Stimulated activated CD8-positive, alpha-beta memory T cell treated with anti-CD3 and anti-CD28 coated beads, Interleukin-12 subunit alpha, Interleukin-12 subunit beta, amount 100 ng/mL, for 4 hours (primary cell): Measurements from ENCODE around the gene PRDM11.
"Not testable (repeated sequence)": the region's sequence is repeated elsewhere in the genome, so short reads cannot be mapped to it uniquely, and the experiment has no call there.

Source experiments
- DNase-seq: peaks from one replicate; pipeline ENCODE4 v3.0.0-alpha.2; 2020; ENCODE audit warnings: low read depth

PRDM11 gene

DNA sequence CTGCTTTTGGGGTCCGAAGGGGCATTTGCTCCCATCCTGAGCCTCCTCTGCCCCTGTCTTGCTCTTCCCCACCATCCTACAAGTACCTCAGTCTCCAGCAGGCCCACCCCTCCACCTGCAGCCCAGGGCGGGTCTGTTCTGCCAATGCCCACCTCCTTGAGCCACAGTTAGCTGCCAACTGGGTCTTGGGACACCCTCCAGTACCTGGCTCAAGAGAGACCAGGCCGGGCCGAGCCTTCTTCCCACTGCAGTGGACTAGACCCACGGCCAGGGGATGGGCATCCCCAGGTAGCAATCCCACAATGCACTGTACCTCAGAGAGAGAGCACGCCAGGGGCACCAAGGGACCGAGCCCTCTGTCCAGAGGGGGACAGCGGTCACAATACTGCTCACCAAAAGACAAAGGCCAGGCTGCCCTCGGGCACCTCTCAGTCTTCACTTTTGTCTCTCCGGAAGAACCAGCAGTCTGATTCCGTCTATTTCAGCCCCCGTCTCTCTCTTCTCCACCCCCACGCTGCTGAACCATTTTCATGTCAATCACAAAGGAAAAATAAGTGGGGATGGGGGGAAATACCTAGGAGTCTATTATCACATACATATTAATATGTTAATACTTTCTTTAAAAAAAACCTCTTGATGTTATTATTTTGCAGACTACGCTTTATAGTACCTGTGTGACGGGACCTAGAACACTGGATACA lies 88.0 kb downstream of the PRDM11 start:
- DNase-seq: no peak

- DNase-seq: no peak
Measured at GRCh38 chr11:45237711-45238315, 91.4 kb downstream of the PRDM11 start.

GRCh38 chr11:45238724-45239123 lies 92.3 kb downstream of the PRDM11 start:
- no peak for DNase-seq

GRCh38 chr11:45239733-45240132 lies 93.3 kb downstream of the PRDM11 start:
- DNase-seq: no peak

- no peak for DNase-seq
Measured at GRCh38 chr11:45243967-45244366, 97.5 kb downstream of the PRDM11 start.

DNA sequence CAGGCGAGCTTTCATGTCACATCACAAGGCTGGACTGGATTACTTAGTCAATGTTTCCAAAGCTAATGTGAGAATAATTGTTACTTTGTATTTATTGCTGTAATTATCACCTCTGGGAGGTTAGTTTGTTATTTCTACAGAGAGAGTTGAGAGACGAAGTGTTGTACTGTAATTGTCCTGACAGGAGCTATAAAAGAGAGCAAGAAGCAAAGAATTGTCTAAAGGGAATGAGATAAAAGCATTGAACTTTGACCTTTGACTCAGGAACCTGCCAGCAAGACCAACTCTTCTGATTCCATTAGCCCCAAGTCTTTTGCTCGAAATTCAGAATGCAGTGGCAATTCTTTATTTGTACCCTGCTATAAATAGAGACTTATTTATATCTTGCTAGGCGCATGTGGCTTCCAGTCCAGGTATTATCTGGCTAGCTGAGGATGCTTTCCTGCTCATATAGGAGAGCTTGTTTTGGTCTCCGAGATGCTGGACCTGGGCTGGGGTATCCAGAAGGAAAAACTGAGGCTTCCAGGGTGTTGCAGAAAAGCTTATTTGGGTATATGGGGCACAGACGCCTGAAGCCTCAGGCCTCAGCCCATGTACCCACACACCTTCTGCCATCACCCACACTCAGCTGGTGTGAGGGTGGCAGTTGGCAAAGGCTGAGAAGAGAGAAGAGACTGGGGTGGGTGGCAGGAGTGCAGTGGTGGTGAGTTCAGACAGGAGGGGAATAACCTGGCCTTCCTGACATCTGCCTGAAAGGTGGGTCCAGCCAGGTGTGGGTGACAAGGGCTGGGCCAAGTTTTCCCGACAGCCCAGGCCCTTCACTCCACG lies 99.0 kb downstream of the PRDM11 start:
- no peak for DNase-seq

GRCh38 chr11:45246241-45246640 lies 99.8 kb downstream of the PRDM11 start:
- no peak for DNase-seq

DNA sequence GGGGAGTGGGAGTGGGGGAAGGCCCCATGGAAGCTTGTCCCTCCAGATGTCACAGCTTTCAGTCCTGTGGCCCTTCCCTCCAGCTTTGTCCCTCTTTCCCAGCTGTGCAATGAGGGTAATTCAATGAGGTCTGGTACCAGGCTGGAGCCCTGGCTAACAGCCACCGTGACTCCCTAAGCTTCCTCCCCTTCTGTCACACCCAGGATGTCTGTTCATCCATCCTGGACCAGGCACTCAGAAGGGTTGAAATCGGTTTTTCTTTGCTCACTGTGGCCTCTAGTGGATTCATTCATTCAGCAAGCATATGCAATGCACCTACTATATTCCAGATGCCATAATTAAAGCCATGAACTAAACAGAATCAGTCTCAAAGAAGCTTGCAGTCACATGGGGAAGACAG lies 101.0 kb downstream of the PRDM11 start:
- no peak for DNase-seq

GRCh38 chr11:45248501-45249011 lies 102.1 kb downstream of the PRDM11 start:
- no peak for DNase-seq

GRCh38 chr11:45249372-45249771 lies 102.9 kb downstream of the PRDM11 start:
- not testable (repeated sequence) for DNase-seq

DNA sequence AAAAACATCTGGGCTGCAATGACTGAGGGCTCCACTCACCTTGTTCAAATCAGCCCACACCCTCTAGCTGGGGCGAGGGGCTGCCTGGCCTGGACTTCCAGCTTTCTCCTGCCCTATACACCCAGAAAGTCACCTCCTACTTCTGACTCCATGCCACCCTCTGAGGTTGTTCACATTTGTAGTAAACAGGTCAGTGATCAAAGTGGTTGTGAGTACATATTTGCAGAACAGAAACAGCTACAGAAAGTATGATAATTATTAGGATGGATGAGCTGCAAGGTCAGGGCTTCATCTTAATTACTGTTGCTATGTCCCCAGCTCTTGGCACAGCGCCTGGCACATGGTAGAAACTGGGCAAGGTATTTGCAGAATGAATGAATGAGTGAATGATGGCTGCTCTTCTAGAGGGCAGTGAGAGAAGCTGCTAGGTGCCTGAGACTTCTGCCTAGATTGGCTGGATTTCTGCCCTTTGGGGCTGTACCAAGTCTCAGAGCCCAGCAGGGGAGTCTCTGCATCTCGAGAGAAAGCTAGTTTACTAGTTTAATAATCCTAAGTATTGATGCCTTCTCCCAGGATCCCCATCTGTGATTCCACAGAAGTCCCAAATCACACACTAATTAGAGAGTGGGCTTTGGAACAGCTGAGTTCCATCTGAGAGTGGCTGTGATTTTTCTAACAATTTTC lies 103.7 kb downstream of the PRDM11 start:
- no peak for DNase-seq

- no peak for DNase-seq
Measured at GRCh38 chr11:45252134-45252856, 105.9 kb downstream of the PRDM11 start.

DNA sequence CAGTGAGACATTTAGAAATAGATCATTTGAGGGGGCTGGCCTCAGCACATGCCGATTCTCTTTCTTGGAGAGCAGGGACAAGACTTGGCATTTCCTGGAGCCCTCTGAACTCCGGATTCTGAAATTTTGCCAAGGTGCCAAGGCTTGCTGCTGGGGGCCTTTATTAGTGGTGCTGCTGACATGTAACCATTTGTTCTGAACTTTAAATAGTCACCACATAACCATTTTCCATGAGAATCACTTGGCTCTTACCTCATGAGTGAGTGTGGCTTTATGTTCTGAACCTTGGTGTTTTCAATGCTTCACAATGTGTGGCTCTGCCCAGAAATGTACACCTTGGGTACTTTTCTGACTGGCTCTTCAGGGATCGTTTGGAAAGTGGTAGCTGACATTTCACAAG lies 106.4 kb downstream of the PRDM11 start:
- DNase-seq: no peak

GRCh38 chr11:45253640-45254039 lies 107.2 kb downstream of the PRDM11 start:
- DNase-seq: no peak

GRCh38 chr11:45254070-45254469 lies 107.6 kb downstream of the PRDM11 start:
- DNase-seq: no peak

DNA sequence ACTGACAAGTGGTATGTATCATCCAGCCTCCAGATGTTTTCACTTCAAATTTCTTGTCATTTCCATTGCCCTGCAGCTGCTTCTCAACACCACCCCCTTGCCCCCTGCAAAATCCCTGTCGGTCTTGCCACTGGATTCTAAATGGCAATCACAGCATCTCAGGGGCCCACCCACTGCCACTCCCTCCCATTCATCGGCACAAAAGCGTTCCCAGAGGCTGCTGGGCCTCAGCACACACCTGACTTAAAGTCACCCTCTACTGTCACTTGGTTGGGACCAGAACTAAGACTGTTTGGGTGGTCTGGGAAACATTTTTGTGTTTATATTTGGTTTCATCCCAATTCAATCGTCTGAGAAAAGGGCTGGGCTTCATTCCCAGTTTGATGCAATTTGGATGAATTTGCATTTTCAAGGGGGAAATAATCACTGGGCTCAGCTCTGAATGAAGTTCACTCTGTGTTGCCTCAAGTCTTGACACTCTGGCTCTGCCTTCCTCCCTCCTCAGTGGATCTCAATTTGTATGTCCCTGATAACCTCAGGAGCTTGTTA lies 112.6 kb downstream of the PRDM11 start:
- no peak for DNase-seq

DNA sequence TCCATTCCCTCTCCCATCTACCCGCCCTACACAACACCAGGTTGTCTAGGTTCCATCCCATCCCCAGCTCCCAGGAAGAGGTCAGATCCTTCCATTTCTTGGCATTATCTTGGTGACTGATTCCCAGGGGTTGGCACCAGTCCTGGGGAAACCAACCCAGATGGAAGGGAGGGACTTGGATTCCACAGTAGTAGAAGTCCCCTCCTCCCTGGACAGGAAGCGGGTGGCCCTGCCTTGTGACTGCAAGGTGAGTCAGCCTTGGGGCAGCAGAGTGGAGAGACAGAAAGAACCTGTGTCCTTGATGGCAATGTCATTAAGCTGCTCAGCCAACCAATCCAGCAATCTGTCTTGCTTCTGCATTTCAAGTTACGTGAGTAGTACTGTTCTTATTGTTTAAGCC lies 113.2 kb downstream of the PRDM11 start:
- no peak for DNase-seq

DNA sequence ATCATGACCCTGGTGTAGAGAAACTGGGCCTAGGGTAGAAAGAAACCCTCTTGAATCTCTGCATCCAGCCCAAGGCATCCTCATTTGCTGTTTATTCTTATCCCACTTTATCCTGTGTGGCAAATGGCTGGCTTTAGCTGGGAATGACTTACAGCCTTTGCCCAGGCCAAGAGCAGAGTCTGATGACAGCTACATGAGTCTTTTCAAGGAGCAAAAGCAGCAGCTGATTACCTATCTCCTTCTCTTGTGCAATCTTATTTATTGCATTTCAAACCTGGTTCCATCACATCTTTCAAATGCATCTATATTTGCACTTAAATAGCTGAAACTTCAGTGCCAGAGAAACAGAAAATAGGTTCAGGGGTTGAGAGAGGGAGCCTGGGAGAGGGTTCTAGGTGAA lies 113.6 kb downstream of the PRDM11 start:
- no peak for DNase-seq

GRCh38 chr11:45262900-45263299 lies 116.5 kb downstream of the PRDM11 start:
- DNase-seq: no peak

DNA sequence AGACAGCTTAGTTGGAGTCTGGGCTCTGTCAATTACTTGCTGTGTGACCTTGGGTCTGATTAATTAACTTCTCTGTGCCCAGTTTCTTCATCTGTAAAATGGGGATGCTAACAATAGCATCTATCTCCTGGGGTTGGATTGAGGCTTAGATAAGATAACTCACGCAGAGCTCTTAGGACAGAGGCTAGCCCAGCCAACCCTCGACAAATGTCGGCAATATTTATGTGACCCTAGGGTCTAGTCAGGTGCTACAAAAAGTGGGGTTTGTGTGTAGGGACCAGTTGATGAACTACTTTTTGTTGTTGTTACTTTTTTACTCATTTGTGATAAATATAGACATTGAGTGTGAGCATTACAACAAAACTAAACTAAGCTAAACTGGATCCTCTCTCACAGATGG lies 117.3 kb downstream of the PRDM11 start:
- no peak for DNase-seq

DNA sequence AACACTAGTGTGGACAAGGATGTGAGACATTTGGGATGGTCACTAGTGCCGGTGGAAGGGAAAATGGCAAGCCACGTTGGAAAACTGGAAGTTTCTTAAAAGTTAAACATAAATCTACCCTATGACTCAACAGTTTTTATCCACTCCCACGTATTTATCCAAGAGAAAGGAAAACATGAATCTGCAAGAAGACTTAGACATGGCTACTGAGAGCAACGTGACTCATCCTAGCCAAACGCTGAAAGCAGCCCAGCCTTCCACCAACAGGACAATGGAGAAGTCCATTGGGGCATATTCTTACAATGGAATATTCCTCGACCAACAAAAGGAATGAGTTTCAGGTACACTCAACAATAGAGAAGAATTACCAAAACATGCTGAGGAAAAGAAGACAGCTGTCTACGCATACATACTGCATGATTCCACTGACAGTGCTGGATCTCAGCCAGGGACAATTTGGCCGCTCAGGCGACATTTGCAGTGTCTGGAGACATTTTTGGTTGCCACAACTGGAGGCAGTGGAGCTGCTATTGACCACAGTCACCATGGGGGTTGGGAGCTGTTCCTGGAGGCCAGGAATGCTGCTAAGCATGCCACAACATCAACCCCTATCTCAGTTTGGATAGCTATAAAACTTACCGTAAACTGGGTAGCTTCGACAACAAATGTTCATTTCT lies 118.5 kb downstream of the PRDM11 start:
- no peak for DNase-seq
